Activated T-helper 17 cell treated with anti-CD3 and anti-CD28 coated beads, Interleukin-2, amount 50 U/mL, for 72 hours (primary cell): ENCODE measurements around the gene EXOC3L4. TPM values are rescaled to one million over a fixed set of nuclear protein-coding genes. Genes with fewer than 3 reads are reported as not detected.
A peak's percentile ranks its signal among the peaks of the same experiment; 100 is the strongest.
"Not testable (repeated sequence)": the region's sequence is repeated elsewhere in the genome, so short reads cannot be mapped to it uniquely, and the experiment has no call there.

Experiments
- ATAC-seq: fragments of 150-1000 bp; cut with Tn5 transposase; replicated peaks from 2 replicates; pipeline ENCODE4 v1.10.0; 2021; ENCODE audit warnings: mild to moderate bottlenecking, moderate library complexity
- H3K27ac Mint-ChIP-seq: one replicate; pipeline ENCODE4 v1.8.0; 2022; ENCODE audit warnings: mixed read lengths
- H3K27me3 Mint-ChIP-seq: one replicate; pipeline ENCODE4 v1.8.0; 2022; ENCODE audit warnings: mixed read lengths
- H3K36me3 Mint-ChIP-seq: one replicate; pipeline ENCODE4 v1.8.0; 2022; ENCODE audit warnings: low read depth, mild to moderate bottlenecking, mixed read lengths
- H3K4me1 Mint-ChIP-seq: one replicate; pipeline ENCODE4 v1.8.0; 2022; ENCODE audit warnings: mixed read lengths
- H3K4me3 Mint-ChIP-seq: one replicate; pipeline ENCODE4 v1.8.0; 2022; ENCODE audit warnings: mild to moderate bottlenecking, mixed read lengths
- H3K9me3 Mint-ChIP-seq: one replicate; pipeline ENCODE4 v1.8.0; 2022; ENCODE audit warnings: mixed read lengths
- total RNA-seq, 2 donors: library from RNA; stranded (reverse); gene quantifications; one replicate each; pipeline ENCODE4 v1.2.3, GENCODE V29; 2022

Gene EXOC3L4
- total RNA-seq, 2 donors from 2014 or later, result not detected

- peak overlapping the region; percentile 18 for H3K4me3 Mint-ChIP-seq
- peaks cover 22% of the 10 kb centered on the region for H3K27me3 Mint-ChIP-seq
- no peaks in the 10 kb centered on the region for H3K36me3 Mint-ChIP-seq
- no peak overlapping the region for H3K27ac Mint-ChIP-seq
- H3K9me3 Mint-ChIP-seq, result no peaks in the 10 kb centered on the region
- H3K4me1 Mint-ChIP-seq, result peaks cover 6% of the 10 kb centered on the region
- ATAC-seq, result peak; percentile 85
Observed at GRCh38 chr14:103104654-103105452, 10.3 kb downstream of the EXOC3L4 start.

GRCh38 chr14:103105580-103106150, 11.1 kb downstream of the EXOC3L4 start:
- no peaks in the 10 kb centered on the region for H3K36me3 Mint-ChIP-seq
- peaks cover 6% of the 10 kb centered on the region for H3K4me1 Mint-ChIP-seq
- peak overlapping the region; percentile 18 for H3K4me3 Mint-ChIP-seq
- peak; percentile 16 for ATAC-seq
- H3K27ac Mint-ChIP-seq, result no peak overlapping the region
- H3K9me3 Mint-ChIP-seq, result no peaks in the 10 kb centered on the region
- peaks cover 23% of the 10 kb centered on the region for H3K27me3 Mint-ChIP-seq

- Mint-ChIP-seq H3K4me1 (peaks cover 6% of the 10 kb centered on the region), H3K27me3 (peaks cover 19% of the 10 kb centered on the region), H3K9me3 (no peaks in the 10 kb centered on the region), H3K4me3 (no peak overlapping the region), H3K36me3 (no peaks in the 10 kb centered on the region), H3K27ac (no peak overlapping the region)
- no peak for ATAC-seq
Observed at GRCh38 chr14:103107455-103107854, 12.9 kb downstream of the EXOC3L4 start.

- Mint-ChIP-seq H3K4me1 (peaks cover 6% of the 10 kb centered on the region), H3K4me3 (no peak overlapping the region), H3K36me3 (no peaks in the 10 kb centered on the region), H3K27me3 (peaks cover 19% of the 10 kb centered on the region), H3K27ac (no peak overlapping the region), H3K9me3 (no peaks in the 10 kb centered on the region)
- ATAC-seq, result no peak
Observed at GRCh38 chr14:103107941-103108748, 13.6 kb downstream of the EXOC3L4 start.

- H3K4me1 Mint-ChIP-seq, result peaks cover 6% of the 10 kb centered on the region
- H3K4me3 Mint-ChIP-seq, result no peak overlapping the region
- H3K27ac Mint-ChIP-seq, result no peak overlapping the region
- peak; percentile 30 for ATAC-seq
- no peaks in the 10 kb centered on the region for H3K36me3 Mint-ChIP-seq
- peaks cover 15% of the 10 kb centered on the region for H3K27me3 Mint-ChIP-seq
- no peaks in the 10 kb centered on the region for H3K9me3 Mint-ChIP-seq
Observed at GRCh38 chr14:103108749-103109207, 14.3 kb downstream of the EXOC3L4 start.

GRCh38 chr14:103109535-103110441, 15.3 kb downstream of the EXOC3L4 start:
- Mint-ChIP-seq H3K27ac (no peak overlapping the region), H3K9me3 (no peaks in the 10 kb centered on the region), H3K4me1 (peaks cover 7% of the 10 kb centered on the region), H3K4me3 (no peak overlapping the region), H3K27me3 (peaks cover 15% of the 10 kb centered on the region), H3K36me3 (no peaks in the 10 kb centered on the region)
- no peak for ATAC-seq

GRCh38 chr14:103110681-103111231, 16.2 kb downstream of the EXOC3L4 start:
- no peak overlapping the region for H3K4me3 Mint-ChIP-seq
- no peak for ATAC-seq
- no peak overlapping the region for H3K27ac Mint-ChIP-seq
- no peaks in the 10 kb centered on the region for H3K36me3 Mint-ChIP-seq
- peaks cover 5% of the 10 kb centered on the region for H3K27me3 Mint-ChIP-seq
- H3K9me3 Mint-ChIP-seq, result no peaks in the 10 kb centered on the region
- peaks cover 6% of the 10 kb centered on the region for H3K4me1 Mint-ChIP-seq

GRCh38 chr14:103111232-103111868, 16.8 kb downstream of the EXOC3L4 start:
- Mint-ChIP-seq H3K27ac (no peak overlapping the region), H3K9me3 (no peaks in the 10 kb centered on the region), H3K36me3 (no peaks in the 10 kb centered on the region), H3K27me3 (peaks cover 4% of the 10 kb centered on the region), H3K4me1 (peaks cover 11% of the 10 kb centered on the region), H3K4me3 (no peak overlapping the region)
- ATAC-seq, result no peak

GRCh38 chr14:103112400-103113243, 18.1 kb downstream of the EXOC3L4 start:
- Mint-ChIP-seq H3K36me3 (no peaks in the 10 kb centered on the region), H3K4me3 (no peak overlapping the region), H3K27ac (no peak overlapping the region), H3K9me3 (no peaks in the 10 kb centered on the region), H3K27me3 (peaks cover 4% of the 10 kb centered on the region), H3K4me1 (peaks cover 11% of the 10 kb centered on the region)
- ATAC-seq, result no peak

- H3K9me3 Mint-ChIP-seq, result no peaks in the 10 kb centered on the region
- peaks cover 4% of the 10 kb centered on the region for H3K27me3 Mint-ChIP-seq
- no peaks in the 10 kb centered on the region for H3K36me3 Mint-ChIP-seq
- no peak overlapping the region for H3K4me3 Mint-ChIP-seq
- ATAC-seq, result no peak
- H3K27ac Mint-ChIP-seq, result no peak overlapping the region
- H3K4me1 Mint-ChIP-seq, result peaks cover 11% of the 10 kb centered on the region
Observed at GRCh38 chr14:103113303-103113702, 18.8 kb downstream of the EXOC3L4 start.

GRCh38 chr14:103113774-103114173, 19.2 kb downstream of the EXOC3L4 start:
- no peaks in the 10 kb centered on the region for H3K9me3 Mint-ChIP-seq

GRCh38 chr14:103115086-103115679, 20.7 kb downstream of the EXOC3L4 start:
- not testable (repeated sequence) for H3K9me3 Mint-ChIP-seq, H3K27me3 Mint-ChIP-seq, H3K36me3 Mint-ChIP-seq
- H3K4me1 Mint-ChIP-seq, result peaks cover 11% of the 10 kb centered on the region
- H3K4me3 Mint-ChIP-seq, result peak overlapping the region; percentile 58
- ATAC-seq, result peak; percentile 47
- peak overlapping the region; percentile 36 for H3K27ac Mint-ChIP-seq

More at GRCh38 chr14:103113774-103114173, 19.2 kb downstream of the EXOC3L4 start:
- Mint-ChIP-seq H3K36me3 (no peaks in the 10 kb centered on the region), H3K4me1 (peaks cover 11% of the 10 kb centered on the region), H3K27ac (no peak overlapping the region), H3K4me3 (no peak overlapping the region), H3K27me3 (peaks cover 4% of the 10 kb centered on the region)
- ATAC-seq, result no peak
